GM10266 (cell line): ENCODE results near the gene CCT8.

Experiments
- DNase-seq: peaks from one replicate; pipeline ENCODE4 v3.0.0; 2012; ENCODE audit errors: extremely low spot score
- CTCF ChIP-seq: IDR thresholded peaks from 2 replicates; pipeline ENCODE4 v1.5.1; 2012; ENCODE audit warnings: mild to moderate bottlenecking, low read depth; ENCODE audit not compliant: control insufficient read depth, insufficient read depth; ENCODE audit errors: missing control alignments

The CCT8 gene

GRCh38 chr21:29073222-29074006 lies at the start of gene CCT8:
Gene CCT8 (minus strand): TSS chr21:29073648. CDS start chr21:29073590, 58 bp downstream.
- no peak for TF ChIP-seq CTCF
- peak; percentile 94 for DNase-seq

GRCh38 chr21:29121759-29122158 lies 48.3 kb upstream of the CCT8 start:
- DNase-seq, result peak; percentile 38
- TF ChIP-seq CTCF, result no peak

- peak; percentile 38 for DNase-seq
- no peak for TF ChIP-seq CTCF
These were observed 44.0 kb upstream of the CCT8 start for GRCh38 chr21:29117372-29117955.

GRCh38 chr21:29115899-29116298 lies 42.5 kb upstream of the CCT8 start:
- TF ChIP-seq CTCF, result no peak
- DNase-seq, result no peak

GRCh38 chr21:29114765-29115500 lies 41.5 kb upstream of the CCT8 start:
- no peak for TF ChIP-seq CTCF
- no peak for DNase-seq

- DNase-seq, result no peak
- no peak for TF ChIP-seq CTCF
These were observed 31.8 kb upstream of the CCT8 start for GRCh38 chr21:29105218-29105617.
